ENCODE results near the gene FAM210B.

GRCh38 chr20:56414842-56415765 lies 56.3 kb downstream of the FAM210B start:
- TF ChIP-seq POLR2A (IDR thresholded peaks at IDR 0.05; ENCODE audit: low read length) (no peak), GATA1 (IDR thresholded peaks at IDR 0.05; ENCODE audit: low read depth, low read length) (no peak)

Measured in erythroblast (primary cell).